ENCODE data around the gene TRIM34. TPM values are rescaled to one million over a fixed set of nuclear protein-coding genes. Genes with fewer than 3 reads are reported as not detected.
A peak's percentile ranks its signal among the peaks of the same experiment; 100 is the strongest.

The TRIM34 gene
- total RNA-seq, 1 experiment from 2014 or later, result 0.42 TPM

GRCh38 chr11:5684036-5684645 lies 59.3 kb downstream of the TRIM34 start:
- ATAC-seq, result peak; percentile 21
- Histone ChIP-seq H3K4me1 (ENCODE audit: control insufficient read depth in 1 of 2, insufficient read depth in 2 of 2, low read length in 2 of 2) (peaks cover 4 to 13% of the 10 kb centered on the region in 2 experiments; a peak in 2 of 4 replicates), H3K27me3 (ENCODE audit: insufficient read depth, low read length) (no peaks in the 10 kb centered on the region), H3K9me3 (ENCODE audit: control insufficient read depth in 1 of 2, insufficient read depth in 1 of 2, low read depth in 1 of 2, low read length in 2 of 2) (no peaks in the 10 kb centered on the region), H3K36me3 (ENCODE audit: control insufficient read depth in 1 of 2, insufficient read depth in 2 of 2, low read length in 2 of 2) (no peaks in the 10 kb centered on the region), H3K9ac (ENCODE audit: low read length) (peak overlapping the region; percentile 66), H3K27ac (ENCODE audit: low read depth, low read length) (peak overlapping the region; percentile 76), H4K20me1 (ENCODE audit: insufficient read depth) (no peaks in the 10 kb centered on the region), H3K4me2 (ENCODE audit: low read length) (peak overlapping the region; percentile 81), H3K79me2 (ENCODE audit: insufficient read depth, low read length) (no peaks in the 10 kb centered on the region), H3K4me3 (replicated peaks in 1 of 2; ENCODE audit: low read depth in 1 of 2, low read length in 2 of 2) (peak overlapping the region; percentile 34 to 63), H2AFZ (ENCODE audit: low read depth, low read length, poor library complexity, severe bottlenecking) (no peak overlapping the region), H3K9me2 (ENCODE audit: insufficient read depth) (no peaks in the 10 kb centered on the region)
- no peak for TF ChIP-seq YY1 (IDR thresholded peaks at IDR 0.05; ENCODE audit: extremely low read depth, insufficient replicate concordance, low read depth, low read length)
- no peak for TF ChIP-seq RAD21 (IDR thresholded peaks at IDR 0.05; ENCODE audit: low read depth)
- no peak for TF ChIP-seq FOSL1 (IDR thresholded peaks at IDR 0.05; ENCODE audit: low read depth)
- TF ChIP-seq, protein P1, sequence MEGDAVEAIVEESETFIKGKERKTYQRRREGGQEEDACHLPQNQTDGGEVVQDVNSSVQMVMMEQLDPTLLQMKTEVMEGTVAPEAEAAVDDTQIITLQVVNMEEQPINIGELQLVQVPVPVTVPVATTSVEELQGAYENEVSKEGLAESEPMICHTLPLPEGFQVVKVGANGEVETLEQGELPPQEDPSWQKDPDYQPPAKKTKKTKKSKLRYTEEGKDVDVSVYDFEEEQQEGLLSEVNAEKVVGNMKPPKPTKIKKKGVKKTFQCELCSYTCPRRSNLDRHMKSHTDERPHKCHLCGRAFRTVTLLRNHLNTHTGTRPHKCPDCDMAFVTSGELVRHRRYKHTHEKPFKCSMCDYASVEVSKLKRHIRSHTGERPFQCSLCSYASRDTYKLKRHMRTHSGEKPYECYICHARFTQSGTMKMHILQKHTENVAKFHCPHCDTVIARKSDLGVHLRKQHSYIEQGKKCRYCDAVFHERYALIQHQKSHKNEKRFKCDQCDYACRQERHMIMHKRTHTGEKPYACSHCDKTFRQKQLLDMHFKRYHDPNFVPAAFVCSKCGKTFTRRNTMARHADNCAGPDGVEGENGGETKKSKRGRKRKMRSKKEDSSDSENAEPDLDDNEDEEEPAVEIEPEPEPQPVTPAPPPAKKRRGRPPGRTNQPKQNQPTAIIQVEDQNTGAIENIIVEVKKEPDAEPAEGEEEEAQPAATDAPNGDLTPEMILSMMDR (IDR thresholded peaks at IDR 0.05 in 2 of 3, conservative IDR thresholded peaks at IDR 0.05 in 1 of 3; ENCODE audit: borderline replicate concordance in 1 of 3, insufficient read depth in 1 of 3, low read depth in 2 of 3, low read length in 2 of 3), result no peak
- TF ChIP-seq SRF (IDR thresholded peaks at IDR 0.05; ENCODE audit: low read depth), result no peak
- TF ChIP-seq SP1 (IDR thresholded peaks at IDR 0.05; ENCODE audit: low read depth), result no peak
- no peak for TF ChIP-seq POLR2A (IDR thresholded peaks at IDR 0.05; ENCODE audit: borderline replicate concordance, extremely low read depth, insufficient read depth, insufficient read length)
- TF ChIP-seq, protein P2, sequence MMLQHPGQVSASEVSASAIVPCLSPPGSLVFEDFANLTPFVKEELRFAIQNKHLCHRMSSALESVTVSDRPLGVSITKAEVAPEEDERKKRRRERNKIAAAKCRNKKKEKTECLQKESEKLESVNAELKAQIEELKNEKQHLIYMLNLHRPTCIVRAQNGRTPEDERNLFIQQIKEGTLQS (IDR thresholded peaks at IDR 0.05), result no peak
- TF ChIP-seq POLR2AphosphoS5 (IDR thresholded peaks at IDR 0.05; ENCODE audit: low read depth, low read length), result no peak
- no peak for TF ChIP-seq ZFX (IDR thresholded peaks at IDR 0.05)
- no peak for TF ChIP-seq ZNF274 (IDR thresholded peaks at IDR 0.05; ENCODE audit: low read depth, low read length)
- TF ChIP-seq, protein P3, sequence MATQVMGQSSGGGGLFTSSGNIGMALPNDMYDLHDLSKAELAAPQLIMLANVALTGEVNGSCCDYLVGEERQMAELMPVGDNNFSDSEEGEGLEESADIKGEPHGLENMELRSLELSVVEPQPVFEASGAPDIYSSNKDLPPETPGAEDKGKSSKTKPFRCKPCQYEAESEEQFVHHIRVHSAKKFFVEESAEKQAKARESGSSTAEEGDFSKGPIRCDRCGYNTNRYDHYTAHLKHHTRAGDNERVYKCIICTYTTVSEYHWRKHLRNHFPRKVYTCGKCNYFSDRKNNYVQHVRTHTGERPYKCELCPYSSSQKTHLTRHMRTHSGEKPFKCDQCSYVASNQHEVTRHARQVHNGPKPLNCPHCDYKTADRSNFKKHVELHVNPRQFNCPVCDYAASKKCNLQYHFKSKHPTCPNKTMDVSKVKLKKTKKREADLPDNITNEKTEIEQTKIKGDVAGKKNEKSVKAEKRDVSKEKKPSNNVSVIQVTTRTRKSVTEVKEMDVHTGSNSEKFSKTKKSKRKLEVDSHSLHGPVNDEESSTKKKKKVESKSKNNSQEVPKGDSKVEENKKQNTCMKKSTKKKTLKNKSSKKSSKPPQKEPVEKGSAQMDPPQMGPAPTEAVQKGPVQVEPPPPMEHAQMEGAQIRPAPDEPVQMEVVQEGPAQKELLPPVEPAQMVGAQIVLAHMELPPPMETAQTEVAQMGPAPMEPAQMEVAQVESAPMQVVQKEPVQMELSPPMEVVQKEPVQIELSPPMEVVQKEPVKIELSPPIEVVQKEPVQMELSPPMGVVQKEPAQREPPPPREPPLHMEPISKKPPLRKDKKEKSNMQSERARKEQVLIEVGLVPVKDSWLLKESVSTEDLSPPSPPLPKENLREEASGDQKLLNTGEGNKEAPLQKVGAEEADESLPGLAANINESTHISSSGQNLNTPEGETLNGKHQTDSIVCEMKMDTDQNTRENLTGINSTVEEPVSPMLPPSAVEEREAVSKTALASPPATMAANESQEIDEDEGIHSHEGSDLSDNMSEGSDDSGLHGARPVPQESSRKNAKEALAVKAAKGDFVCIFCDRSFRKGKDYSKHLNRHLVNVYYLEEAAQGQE (IDR thresholded peaks at IDR 0.05; ENCODE audit: low read depth), result no peak
- CTCF ChIA-PET, result interaction anchor here (0.7 to 1.4 kb wide), 5 partner anchors 13 to 669 kb away, joined by 3 to 4 read pairs (median 3); no protein-coding TSS in a partner anchor
- DNase-seq (ENCODE audit: low read depth, low spot score), result no peak
- TSS peak; percentile 91 for BruUV-seq (replicated peaks)
- intact Hi-C loops (cut with micrococcal nuclease), result loop anchor here (10.0 kb wide), 1 partner anchor 641 kb away; the partner anchor contains the start of gene CAVIN3
- POLR2A ChIA-PET, result interaction anchor here (0.9 to 1.6 kb wide), 5 partner anchors 11 to 207 kb away, joined by 3 to 8 read pairs (median 4); no protein-coding TSS in a partner anchor
- RAD21 ChIA-PET (ENCODE audit: low non-redundant PET in 1 of 2, low total read pairs in 2 of 2, uncharacterized antibody in 2 of 2, unreplicated experiment in 2 of 2), result no interaction called here

Measured in HCT116 (cell line).